Gastroesophageal sphincter (tissue), 3 donors: ENCODE results near the gene MADCAM1.

Experiments
- EP300 ChIP-seq: sonication (generic); formaldehyde crosslinking; IDR thresholded peaks from one replicate; pipeline ENCODE4 v1.6.1; 2017; ENCODE audit warnings: antibody characterized with exemption, mild to moderate bottlenecking
- POLR2A ChIP-seq, 2 donors: fragments of 450-650 bp; IDR thresholded peaks; one replicate each; pipeline ENCODE4 v1.6.1; 2017; ENCODE audit warnings: antibody characterized with exemption in 2 of 2, mild to moderate bottlenecking in 2 of 2, moderate library complexity in 1 of 2
- POLR2AphosphoS5 ChIP-seq: sonication (generic); formaldehyde crosslinking; IDR thresholded peaks from one replicate; pipeline ENCODE4 v1.6.1; 2017; ENCODE audit warnings: antibody characterized with exemption
- TF ChIP-seq, protein P1 (sequence below), 4 experiments: fragments of 200-600 bp in 2 of 4; fragments of 450-650 bp in 2 of 4; sonication (generic) in 1 of 4; IDR thresholded peaks; one replicate each; pipeline ENCODE4 v1.5.1; 2017 to 2019; ENCODE audit warnings: antibody characterized with exemption in 4 of 4, mild to moderate bottlenecking in 2 of 4, moderate library complexity in 2 of 4

DNA sequence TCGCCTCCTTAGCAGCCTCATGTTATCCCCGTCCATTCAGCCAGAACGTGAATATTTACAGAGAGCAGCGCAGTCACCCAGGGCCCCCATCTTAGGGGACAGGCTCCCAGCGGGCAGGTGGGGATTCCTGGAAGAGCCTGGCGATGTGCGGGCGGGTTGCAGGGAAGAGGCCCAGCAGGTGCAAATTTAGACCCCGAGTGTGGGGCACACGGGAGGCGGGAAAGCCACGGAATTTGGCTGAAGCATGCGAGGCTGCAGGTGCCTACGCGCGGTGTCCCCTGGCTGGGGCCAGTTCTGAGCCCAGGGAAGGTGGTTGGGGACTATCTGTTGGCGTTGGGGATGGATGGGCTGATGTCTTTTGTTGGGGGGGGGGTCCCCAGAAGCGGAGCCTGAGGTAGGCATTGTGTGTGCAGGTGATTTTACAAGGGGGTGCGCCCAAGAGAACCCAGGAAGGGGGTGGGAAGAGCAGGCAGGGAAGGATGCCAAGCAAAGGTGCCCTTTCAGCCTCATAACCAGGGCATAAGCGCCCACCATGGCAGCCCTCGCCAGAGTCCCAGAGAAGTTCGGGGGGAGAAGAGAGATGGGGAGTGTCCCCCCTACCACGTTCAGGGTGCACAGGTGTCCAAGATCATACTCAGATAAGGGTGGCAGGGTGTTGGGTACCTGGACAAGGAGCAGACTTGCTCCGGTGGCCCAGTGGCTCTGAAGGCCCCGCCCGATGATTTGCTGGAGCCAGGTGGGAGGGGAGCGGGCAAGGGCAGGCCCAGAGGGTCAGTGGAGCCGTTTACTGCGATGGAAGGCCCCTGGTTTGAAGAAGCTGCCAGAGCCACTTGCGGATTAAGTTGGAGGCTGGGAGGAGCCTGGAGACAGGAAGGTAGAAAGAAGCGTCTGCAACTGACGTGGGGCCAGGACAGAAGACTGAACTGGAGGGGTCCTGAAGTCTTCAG, 12.2 kb downstream of the MADCAM1 start:
- TF ChIP-seq, protein P1, sequence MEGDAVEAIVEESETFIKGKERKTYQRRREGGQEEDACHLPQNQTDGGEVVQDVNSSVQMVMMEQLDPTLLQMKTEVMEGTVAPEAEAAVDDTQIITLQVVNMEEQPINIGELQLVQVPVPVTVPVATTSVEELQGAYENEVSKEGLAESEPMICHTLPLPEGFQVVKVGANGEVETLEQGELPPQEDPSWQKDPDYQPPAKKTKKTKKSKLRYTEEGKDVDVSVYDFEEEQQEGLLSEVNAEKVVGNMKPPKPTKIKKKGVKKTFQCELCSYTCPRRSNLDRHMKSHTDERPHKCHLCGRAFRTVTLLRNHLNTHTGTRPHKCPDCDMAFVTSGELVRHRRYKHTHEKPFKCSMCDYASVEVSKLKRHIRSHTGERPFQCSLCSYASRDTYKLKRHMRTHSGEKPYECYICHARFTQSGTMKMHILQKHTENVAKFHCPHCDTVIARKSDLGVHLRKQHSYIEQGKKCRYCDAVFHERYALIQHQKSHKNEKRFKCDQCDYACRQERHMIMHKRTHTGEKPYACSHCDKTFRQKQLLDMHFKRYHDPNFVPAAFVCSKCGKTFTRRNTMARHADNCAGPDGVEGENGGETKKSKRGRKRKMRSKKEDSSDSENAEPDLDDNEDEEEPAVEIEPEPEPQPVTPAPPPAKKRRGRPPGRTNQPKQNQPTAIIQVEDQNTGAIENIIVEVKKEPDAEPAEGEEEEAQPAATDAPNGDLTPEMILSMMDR (IDR thresholded peaks at IDR 0.05), result no peak
- no peak for TF ChIP-seq POLR2AphosphoS5
- TF ChIP-seq POLR2A (IDR thresholded peaks at IDR 0.05), result no peak
- no peak for TF ChIP-seq EP300
